Measurements from ENCODE around the gene SEMA4G. TPM values are rescaled to one million over a fixed set of nuclear protein-coding genes. Genes with fewer than 3 reads are reported as not detected.

SEMA4G gene
- total RNA-seq, 1 experiment from 2014 or later: 29.4 TPM

GRCh38 chr10:101000915-101001658 lies 31.8 kb downstream of the SEMA4G start:
- Histone ChIP-seq H4K20me1 (ENCODE audit: insufficient read depth) (no peaks in the 10 kb centered on the region), H3K4me1 (ENCODE audit: control insufficient read depth in 1 of 2, insufficient read depth in 2 of 2, low read length in 2 of 2) (peaks cover 21 to 39% of the 10 kb centered on the region in 2 experiments), H3K9me3 (ENCODE audit: control insufficient read depth in 1 of 2, insufficient read depth in 1 of 2, low read depth in 1 of 2, low read length in 2 of 2) (no peaks in the 10 kb centered on the region), H3K27ac (ENCODE audit: low read depth, low read length) (peak overlapping the region; percentile 87), H3K36me3 (ENCODE audit: control insufficient read depth in 1 of 2, insufficient read depth in 2 of 2, low read length in 2 of 2) (peaks cover 11 to 12% of the 10 kb centered on the region in 2 experiments; a peak in 3 of 4 replicates), H3K9ac (ENCODE audit: low read length) (peak overlapping the region; percentile 94), H3K9me2 (ENCODE audit: insufficient read depth) (no peaks in the 10 kb centered on the region), H3K27me3 (ENCODE audit: insufficient read depth, low read length) (no peaks in the 10 kb centered on the region), H3K4me2 (ENCODE audit: low read length) (peak overlapping the region; percentile 96), H3K79me2 (ENCODE audit: insufficient read depth, low read length) (peaks cover 48% of the 10 kb centered on the region), H3K4me3 (replicated peaks in 1 of 2; ENCODE audit: low read depth in 1 of 2, low read length in 2 of 2) (peak overlapping the region; percentile 88 to 92), H2AFZ (ENCODE audit: low read depth, low read length, poor library complexity, severe bottlenecking) (no peak overlapping the region)
- intact Hi-C loops (cut with micrococcal nuclease): no loop called here
- DNase-seq (ENCODE audit: low read depth, low spot score): no peak
- CTCF ChIA-PET: interaction anchor here (0.6 to 8.3 kb wide), 4 partner anchors 8 to 54 kb away, joined by 3 to 118 read pairs (median 3); no protein-coding TSS in a partner anchor
- BruUV-seq (replicated peaks): no TSS peak
- RAD21 ChIA-PET (ENCODE audit: low non-redundant PET in 1 of 2, low total read pairs in 2 of 2, uncharacterized antibody in 2 of 2, unreplicated experiment in 2 of 2): no interaction called here
- no peak for ATAC-seq
- TF ChIP-seq FOSL1 (IDR thresholded peaks at IDR 0.05; ENCODE audit: low read depth): no peak
- no peak for TF ChIP-seq REST (IDR thresholded peaks at IDR 0.05; ENCODE audit: low read depth)
- TF ChIP-seq POLR2A (IDR thresholded peaks at IDR 0.05; ENCODE audit: borderline replicate concordance, extremely low read depth, insufficient read depth, insufficient read length): no peak
- TF ChIP-seq SIN3A (IDR thresholded peaks at IDR 0.05; ENCODE audit: low read depth): no peak
- no peak for TF ChIP-seq EGR1 (IDR thresholded peaks at IDR 0.05; ENCODE audit: low read depth)
- no peak for TF ChIP-seq YY1 (IDR thresholded peaks at IDR 0.05; ENCODE audit: extremely low read depth, insufficient replicate concordance, low read depth, low read length)
- no peak for TF ChIP-seq TCF7L2 (IDR thresholded peaks at IDR 0.05; ENCODE audit: borderline replicate concordance, extremely low read depth, insufficient read depth, insufficient read length)
- no peak for TF ChIP-seq CEBPB (IDR thresholded peaks at IDR 0.05; ENCODE audit: low read depth)
- no peak for TF ChIP-seq MAX (IDR thresholded peaks at IDR 0.05)
- TF ChIP-seq ZNF274 (IDR thresholded peaks at IDR 0.05; ENCODE audit: low read depth, low read length): no peak
- POLR2A ChIA-PET: no interaction called here

All from HCT116 (cell line).